H1 (cell line): ENCODE results near the gene MYRF. TPM values are rescaled to one million over a fixed set of nuclear protein-coding genes. Genes with fewer than 3 reads are reported as not detected.

Experiments
- CTCF ChIA-PET: fragments of 300-600 bp; sonication (Branson Sonifier 250); formaldehyde crosslinking; loops from one replicate; lab custom pipeline; 2021; ENCODE audit not compliant: partially characterized antibody; lab: Charles Lee
- POLR2A ChIA-PET: fragments of 300-600 bp; sonication (Branson Sonifier 250); formaldehyde crosslinking; loops from one replicate; lab custom pipeline; 2021; ENCODE audit warnings: inconsistent platforms; ENCODE audit not compliant: partially characterized antibody; lab: Charles Lee
- DNase-seq, 2 experiments: peaks; one replicate each; pipeline versions ENCODE4 v3.0.0 to v3.0.0-alpha.2; 2010 to 2022; ENCODE audit warnings: low spot score in 2 of 2, low read depth in 1 of 2, mixed read lengths in 1 of 2
- FAIRE-seq: peaks from 2 replicates; lab custom pipeline; 2011; peaks lifted over from hg19 to GRCh38; lab: Jason Lieb, UNC
- H2AFZ ChIP-seq: 2 replicates; pipeline ENCODE4 v1.8.1; 2012; ENCODE audit warnings: low read length, inconsistent platforms
- H2AK5ac ChIP-seq: 2 replicates; pipeline ENCODE4 v1.6.1; 2013; ENCODE audit warnings: low read depth, low read length
- H2BK120ac ChIP-seq: replicated peaks from 2 replicates; pipeline ENCODE3; 2013; ENCODE audit warnings: low read depth, low read length, inconsistent platforms
- H2BK12ac ChIP-seq: 2 replicates; pipeline ENCODE4 v1.6.1; 2013; ENCODE audit warnings: low read depth, low read length
- H2BK15ac ChIP-seq: 2 replicates; pipeline ENCODE4 v1.6.1; 2013; ENCODE audit warnings: low read length
- H2BK20ac ChIP-seq: 2 replicates; pipeline ENCODE4 v1.6.1; 2013; ENCODE audit warnings: low read length
- H2BK5ac ChIP-seq: 2 replicates; pipeline ENCODE4 v1.6.1; 2013; ENCODE audit warnings: low read depth, low read length
- H3K14ac ChIP-seq: 2 replicates; pipeline ENCODE4 v1.6.1; 2013; ENCODE audit warnings: inconsistent platforms; ENCODE audit not compliant: insufficient read length
- H3K18ac ChIP-seq: 2 replicates; pipeline ENCODE4 v1.6.1; 2013; ENCODE audit warnings: low read length; ENCODE audit errors: extremely low read depth
- H3K23ac ChIP-seq: 2 replicates; pipeline ENCODE4 v1.6.1; 2013; ENCODE audit warnings: inconsistent platforms; ENCODE audit not compliant: insufficient read length
- H3K23me2 ChIP-seq: 2 replicates; pipeline ENCODE4 v1.6.1; 2013; ENCODE audit warnings: low read depth, low read length
- H3K27ac ChIP-seq: 2 replicates; pipeline ENCODE4 v1.6.1; 2011; ENCODE audit warnings: low read depth, low read length, inconsistent platforms
- H3K27me3 ChIP-seq, 4 experiments: replicated peaks in 1 of 4; 1 replicate in 1 of 4; 2 replicates in 3 of 4; pipeline versions ENCODE4 v1.6.1 to v1.8.1; 2011 to 2013; ENCODE audit warnings: low read length in 3 of 4, mild to moderate bottlenecking in 3 of 4, inconsistent platforms in 2 of 4, mixed read lengths in 2 of 4, moderate library complexity in 1 of 4; ENCODE audit not compliant: control insufficient read depth in 3 of 4, insufficient read depth in 3 of 4; ENCODE audit errors: extremely low read depth in 1 of 4
- H3K36me3 ChIP-seq, 4 experiments: 2 replicates each; pipeline versions ENCODE4 v1.6.1 to v1.8.1; 2011 to 2013; ENCODE audit warnings: mild to moderate bottlenecking in 4 of 4, low read length in 3 of 4, moderate library complexity in 2 of 4, control low read depth in 1 of 4, inconsistent platforms in 1 of 4; ENCODE audit not compliant: insufficient read depth in 4 of 4, control insufficient read depth in 2 of 4
- H3K4ac ChIP-seq: replicated peaks from 2 replicates; pipeline ENCODE3; 2013; ENCODE audit warnings: low read length, low read depth, mixed read lengths, inconsistent platforms; ENCODE audit not compliant: insufficient read length
- H3K4me1 ChIP-seq, 4 experiments: replicated peaks in 1 of 4; 1 replicate in 1 of 4; 2 replicates in 3 of 4; pipeline versions ENCODE4 v1.6.1 to v1.8.1; 2011 to 2013; ENCODE audit warnings: low read length in 3 of 4, inconsistent platforms in 2 of 4, mixed read lengths in 1 of 4; ENCODE audit not compliant: insufficient read depth in 4 of 4, control insufficient read depth in 3 of 4
- H3K4me2 ChIP-seq, 2 experiments: 2 replicates each; pipeline versions ENCODE4 v1.6.1 to v1.8.1; 2011 to 2013; ENCODE audit warnings: low read depth in 2 of 2, low read length in 2 of 2, control low read depth in 1 of 2, inconsistent platforms in 1 of 2, mild to moderate bottlenecking in 1 of 2; ENCODE audit not compliant: insufficient read depth in 1 of 2
- H3K4me3 ChIP-seq, 4 experiments: fragments of 200-600, 300-600 bp in 1 of 4; sonication (generic), shearing (Covaris generic), sonication (Bioruptor Twin) in 1 of 4; 2 replicates each; pipeline versions ENCODE4 v1.5.1 to v1.8.1; 2011 to 2016; ENCODE audit warnings: low read length in 4 of 4, low read depth in 3 of 4, control low read depth in 2 of 4, inconsistent platforms in 2 of 4, mild to moderate bottlenecking in 2 of 4, mixed read lengths in 1 of 4, moderate library complexity in 1 of 4; ENCODE audit not compliant: insufficient read depth in 2 of 4; ENCODE audit errors: extremely low read depth in 1 of 4
- H3K56ac ChIP-seq: replicated peaks from 2 replicates; pipeline ENCODE3; 2013; ENCODE audit warnings: low read depth, mild to moderate bottlenecking, mixed read lengths, low read length, inconsistent platforms; ENCODE audit not compliant: insufficient read length
- H3K79me1 ChIP-seq: 2 replicates; pipeline ENCODE4 v1.6.1; 2013; ENCODE audit warnings: low read depth, low read length, control low read depth
- H3K79me2 ChIP-seq, 2 experiments: 2 replicates each; pipeline versions ENCODE4 v1.6.1 to v1.8.1; 2012 to 2013; ENCODE audit warnings: low read length in 2 of 2, mild to moderate bottlenecking in 2 of 2, inconsistent platforms in 1 of 2; ENCODE audit not compliant: insufficient read depth in 2 of 2, control insufficient read depth in 1 of 2
- H3K9ac ChIP-seq, 4 experiments: replicated peaks in 1 of 4; 1 replicate in 1 of 4; 2 replicates in 3 of 4; pipeline versions ENCODE4 v1.6.1 to v1.8.1; 2011 to 2013; ENCODE audit warnings: low read depth in 3 of 4, low read length in 3 of 4, control low read depth in 2 of 4, mild to moderate bottlenecking in 2 of 4, moderate library complexity in 2 of 4, inconsistent platforms in 1 of 4; ENCODE audit errors: extremely low read depth in 1 of 4
- H3K9me3 ChIP-seq, 2 experiments: 2 replicates each; pipeline versions ENCODE4 v1.6.1 to v1.8.1; 2012 to 2013; ENCODE audit warnings: mild to moderate bottlenecking in 2 of 2, moderate library complexity in 2 of 2, control low read depth in 1 of 2, inconsistent platforms in 1 of 2, low read depth in 1 of 2, low read length in 1 of 2, mixed read lengths in 1 of 2; ENCODE audit not compliant: insufficient read depth in 2 of 2
- H4K20me1 ChIP-seq, 2 experiments: replicated peaks in 1 of 2; 2 replicates each; pipeline versions ENCODE3 to v1.8.1; 2011 to 2013; ENCODE audit warnings: inconsistent platforms in 2 of 2, low read length in 2 of 2, mild to moderate bottlenecking in 1 of 2; ENCODE audit not compliant: insufficient read depth in 2 of 2, control insufficient read depth in 1 of 2
- H4K5ac ChIP-seq: 2 replicates; pipeline ENCODE4 v1.6.1; 2013; ENCODE audit warnings: low read length, low read depth, mixed read lengths, inconsistent platforms; ENCODE audit not compliant: insufficient read length
- H4K8ac ChIP-seq: 2 replicates; pipeline ENCODE4 v1.8.0; 2013; ENCODE audit warnings: mild to moderate bottlenecking, moderate library complexity, low read length, inconsistent platforms; ENCODE audit not compliant: insufficient read depth; ENCODE audit errors: extremely low read depth
- H4K91ac ChIP-seq: replicated peaks from 2 replicates; pipeline ENCODE3; 2013; ENCODE audit warnings: low read length, mixed read lengths, inconsistent platforms; ENCODE audit not compliant: insufficient read length
- BACH1 ChIP-seq: IDR thresholded peaks from 2 replicates; pipeline ENCODE4 v1.6.1; 2012; ENCODE audit warnings: low read length, improper control_type of control experiment
- CREB1 ChIP-seq: IDR thresholded peaks from 2 replicates; pipeline ENCODE4 v1.6.1; 2012; ENCODE audit warnings: inconsistent platforms
- GABPA ChIP-seq: IDR thresholded peaks from 2 replicates; pipeline ENCODE4 v1.6.1; 2011; ENCODE audit warnings: mild to moderate bottlenecking, low read length, moderate library complexity, borderline replicate concordance; ENCODE audit not compliant: insufficient read depth
- MAFK ChIP-seq: IDR thresholded peaks from 2 replicates; pipeline ENCODE4 v1.6.1; 2012; ENCODE audit warnings: low read depth, mild to moderate bottlenecking, improper control_type of control experiment, low read length
- RXRA ChIP-seq: IDR thresholded peaks from 2 replicates; pipeline ENCODE4 v1.6.1; 2011; ENCODE audit warnings: low read depth, mild to moderate bottlenecking, low read length, moderate library complexity; ENCODE audit not compliant: insufficient read depth
- SAP30 ChIP-seq: fragments of 300-600 bp; sonication (generic); IDR thresholded peaks from 2 replicates; pipeline ENCODE4 v1.7.1; 2012; ENCODE audit warnings: low read length, moderate library complexity, mild to moderate bottlenecking, inconsistent platforms; ENCODE audit not compliant: insufficient read depth, insufficient replicate concordance
- TAF7 ChIP-seq: optimal IDR thresholded peaks from 2 replicates; pipeline ENCODE3; 2011; ENCODE audit warnings: low read depth, mild to moderate bottlenecking, inconsistent platforms, low read length, moderate library complexity, borderline replicate concordance
- WGBS, 2 experiments: shearing (Covaris generic) in 1 of 2; methylation state at CpG; one replicate each; pipeline versions ENCODE4 v1.1.6 to v1.1.7; 2013 to 2015; ENCODE audit warnings: low lambda C conversion rate in 2 of 2, mixed read lengths in 2 of 2, inconsistent platforms in 1 of 2, low coverage in 1 of 2, missing lambda C conversion rate in 1 of 2; ENCODE audit not compliant: insufficient replicate concordance in 2 of 2, insufficient coverage in 1 of 2, insufficient read length in 1 of 2; ENCODE audit errors: extremely low coverage in 1 of 2, missing lambda C conversion rate in 1 of 2; 5-methylcytosine and 5-hydroxymethylcytosine counted together
- polyA plus RNA-seq, 7 experiments: library from polyadenylated mRNA; depleted of rRNA in 3 of 7; stranded (reverse) in 5 of 7; unstranded in 2 of 7; fragments of >200 nt in 5 of 7; fragments of 200-250 nt in 2 of 7; gene quantifications; 1 replicate in 5 of 7; 2 replicates in 1 of 7; 4 replicates in 1 of 7; pipeline versions ENCODE4 v1.2.1 to v1.2.3, GENCODE V29; 2011 to 2013; ENCODE audit warnings: missing spikeins in 2 of 7, mixed read lengths in 2 of 7
- total RNA-seq: library from RNA; stranded (reverse); fragmentation: NEBNext Ultra II Directional; extraction: Animal tissue kit (Norgen Biotek cat#: 25700); gene quantifications from 2 replicates; pipeline ENCODE4 v1.2.1, GENCODE V29; 2021
- TF ChIP-seq, protein P1 (sequence below): IDR thresholded peaks from 2 replicates; pipeline ENCODE4 v1.6.1; 2012; ENCODE audit warnings: low read length, inconsistent platforms
- TF ChIP-seq, protein P2 (sequence below), 3 experiments: IDR thresholded peaks; 1 replicate in 2 of 3; 2 replicates in 1 of 3; pipeline versions ENCODE4 v1.5.1 to v1.6.1; 2011; ENCODE audit warnings: low read length in 3 of 3, mild to moderate bottlenecking in 3 of 3, inconsistent platforms in 2 of 3, low read depth in 1 of 3, moderate library complexity in 1 of 3; ENCODE audit not compliant: insufficient read depth in 1 of 3; ENCODE audit errors: control extremely low read depth in 1 of 3

The MYRF gene
- total and polyA plus RNA-seq, 2 of the 8 experiments (the other 6 are each of a cell fraction or from before 2014, with no cell fraction given): 6.0 to 6.1 TPM

- Histone ChIP-seq H4K20me1 (no peaks in the 10 kb centered on the region), H3K9ac (no peak overlapping the region), H3K79me2 (no peaks in the 10 kb centered on the region), H4K91ac (no peak overlapping the region), H2BK5ac (no peak overlapping the region), H2BK20ac (no peak overlapping the region), H3K9me3 (no peaks in the 10 kb centered on the region), H2AK5ac (no peak overlapping the region), H2BK15ac (no peak overlapping the region), H3K27ac (peak overlapping the region; percentile 56; the same call in 1 of the 2 replicates), H2BK12ac (no peak overlapping the region), H2BK120ac (no peak overlapping the region), H3K4me3 (no peak overlapping the region), H3K23ac (no peak overlapping the region), H4K5ac (no peak overlapping the region), H3K18ac (no peak overlapping the region), H3K23me2 (no peaks in the 10 kb centered on the region; the same call in 1 of the 2 replicates), H3K56ac (no peak overlapping the region), H3K27me3 (no peaks in the 10 kb centered on the region; a peak in 2 of 7 replicates), H3K4ac (no peak overlapping the region), H3K4me1 (peaks cover 2 to 13% (median 3%) of the 10 kb centered on the region in 4 experiments), H3K4me2 (no peak overlapping the region), H2AFZ (no peak overlapping the region), H4K8ac (no peak overlapping the region), H3K36me3 (peaks cover 0 to 9% (median 0%) of the 10 kb centered on the region in 4 experiments; a peak in 1 of 8 replicates), H3K14ac (no peak overlapping the region), H3K79me1 (no peaks in the 10 kb centered on the region)
- ChIA-PET POLR2A (interaction anchor here (1.0 to 8.9 kb wide), 6 partner anchors 11 to 90 kb away, joined by 3 to 87 read pairs (median 4); partner anchors contain the start of genes FEN1 and TMEM258), CTCF (interaction anchor here (0.5 to 9.2 kb wide), 22 partner anchors 9 to 266 kb away, joined by 3 to 168 read pairs (median 4); partner anchors contain the start of genes FEN1 and TMEM258)
- DNase-seq (no peak), FAIRE-seq (no peak)
- WGBS, 2 experiments: 89% methylated on average over 20 of the region's 20 CpGs; no CpG with 5 or more reads in 1 of the 2 experiments
- TF ChIP-seq, protein P1, sequence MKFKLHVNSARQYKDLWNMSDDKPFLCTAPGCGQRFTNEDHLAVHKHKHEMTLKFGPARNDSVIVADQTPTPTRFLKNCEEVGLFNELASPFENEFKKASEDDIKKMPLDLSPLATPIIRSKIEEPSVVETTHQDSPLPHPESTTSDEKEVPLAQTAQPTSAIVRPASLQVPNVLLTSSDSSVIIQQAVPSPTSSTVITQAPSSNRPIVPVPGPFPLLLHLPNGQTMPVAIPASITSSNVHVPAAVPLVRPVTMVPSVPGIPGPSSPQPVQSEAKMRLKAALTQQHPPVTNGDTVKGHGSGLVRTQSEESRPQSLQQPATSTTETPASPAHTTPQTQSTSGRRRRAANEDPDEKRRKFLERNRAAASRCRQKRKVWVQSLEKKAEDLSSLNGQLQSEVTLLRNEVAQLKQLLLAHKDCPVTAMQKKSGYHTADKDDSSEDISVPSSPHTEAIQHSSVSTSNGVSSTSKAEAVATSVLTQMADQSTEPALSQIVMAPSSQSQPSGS: no peak
- no peak for TF ChIP-seq TAF7
- TF ChIP-seq CREB1: no peak
- TF ChIP-seq, protein P2, sequence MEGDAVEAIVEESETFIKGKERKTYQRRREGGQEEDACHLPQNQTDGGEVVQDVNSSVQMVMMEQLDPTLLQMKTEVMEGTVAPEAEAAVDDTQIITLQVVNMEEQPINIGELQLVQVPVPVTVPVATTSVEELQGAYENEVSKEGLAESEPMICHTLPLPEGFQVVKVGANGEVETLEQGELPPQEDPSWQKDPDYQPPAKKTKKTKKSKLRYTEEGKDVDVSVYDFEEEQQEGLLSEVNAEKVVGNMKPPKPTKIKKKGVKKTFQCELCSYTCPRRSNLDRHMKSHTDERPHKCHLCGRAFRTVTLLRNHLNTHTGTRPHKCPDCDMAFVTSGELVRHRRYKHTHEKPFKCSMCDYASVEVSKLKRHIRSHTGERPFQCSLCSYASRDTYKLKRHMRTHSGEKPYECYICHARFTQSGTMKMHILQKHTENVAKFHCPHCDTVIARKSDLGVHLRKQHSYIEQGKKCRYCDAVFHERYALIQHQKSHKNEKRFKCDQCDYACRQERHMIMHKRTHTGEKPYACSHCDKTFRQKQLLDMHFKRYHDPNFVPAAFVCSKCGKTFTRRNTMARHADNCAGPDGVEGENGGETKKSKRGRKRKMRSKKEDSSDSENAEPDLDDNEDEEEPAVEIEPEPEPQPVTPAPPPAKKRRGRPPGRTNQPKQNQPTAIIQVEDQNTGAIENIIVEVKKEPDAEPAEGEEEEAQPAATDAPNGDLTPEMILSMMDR (IDR thresholded peaks at IDR 0.05; ENCODE audit: control extremely low read depth in 1 of 3, insufficient read depth in 1 of 3, low read depth in 1 of 3, low read length in 3 of 3): no peak
- TF ChIP-seq GABPA: no peak
- TF ChIP-seq BACH1: no peak
- TF ChIP-seq SAP30: no peak
- no peak for TF ChIP-seq RXRA
- no peak for TF ChIP-seq MAFK
Observed at GRCh38 chr11:61744181-61744580, 8.3 kb upstream of the MYRF start.
